SK-N-SH (cell line): ENCODE results near the gene MYOZ2. TPM values are rescaled to one million over a fixed set of nuclear protein-coding genes. Genes with fewer than 3 reads are reported as not detected.

Experiments used
- CTCF ChIA-PET: fragments of 300-600, 350-600 bp; formaldehyde crosslinking; extraction: SDS; loops from one replicate; lab custom pipeline; 2021; lab: Yijun Ruan, JAX
- POLR2A ChIA-PET: fragments of 350-600 bp; sonication (Branson Sonifier 250); formaldehyde crosslinking; extraction: SDS; loops from one replicate; lab custom pipeline; 2020; ENCODE audit warnings: antibody characterized with exemption, inconsistent platforms; lab: Yijun Ruan, JAX
- DNase-seq: peaks from one replicate; pipeline ENCODE4 v3.0.0; 2012
- H2AFZ ChIP-seq: fragments of 200-600 bp; sonication (generic); 2 replicates; pipeline ENCODE4 v1.8.1; 2016; ENCODE audit warnings: antibody characterized with exemption, mild to moderate bottlenecking, low read depth
- H3F3A ChIP-seq: fragments of 200-600 bp; sonication (generic); replicated peaks from 2 replicates; pipeline ENCODE3; 2016; ENCODE audit warnings: antibody characterized with exemption, mild to moderate bottlenecking; ENCODE audit not compliant: insufficient read depth
- H3K27ac ChIP-seq, 2 experiments: fragments of 200-500 bp in 1 of 2; fragments of 200-600 bp in 1 of 2; sonication (Bioruptor generic) in 1 of 2; sonication (generic), shearing (Covaris generic) in 1 of 2; 2 replicates each; pipeline versions ENCODE4 v1.5.1 to v1.6.1; 2014 to 2016; ENCODE audit warnings: low read depth in 2 of 2, inconsistent platforms in 1 of 2, low read length in 1 of 2, mild to moderate bottlenecking in 1 of 2, mixed read lengths in 1 of 2
- H3K27me3 ChIP-seq: fragments of 200-600 bp; sonication (generic), shearing (Covaris generic); 2 replicates; pipeline ENCODE4 v1.6.1; 2016; ENCODE audit warnings: mixed run types; ENCODE audit not compliant: insufficient read depth
- H3K36me3 ChIP-seq, 2 experiments: fragments of 200-500 bp in 1 of 2; fragments of 200-600 bp in 1 of 2; sonication (Bioruptor generic) in 1 of 2; sonication (generic) in 1 of 2; replicated peaks in 1 of 2; 2 replicates each; pipeline versions ENCODE3 to v1.5.1; 2014 to 2016; ENCODE audit warnings: low read length in 1 of 2, mild to moderate bottlenecking in 1 of 2; ENCODE audit not compliant: insufficient read depth in 2 of 2, control insufficient read depth in 1 of 2
- H3K4me1 ChIP-seq, 2 experiments: fragments of 200-500 bp in 1 of 2; fragments of 200-600 bp in 1 of 2; sonication (Bioruptor generic) in 1 of 2; sonication (generic), shearing (Covaris generic) in 1 of 2; 2 replicates each; pipeline versions ENCODE4 v1.5.1 to v1.6.1; 2014 to 2016; ENCODE audit warnings: low read depth in 1 of 2, low read length in 1 of 2, mixed run types in 1 of 2; ENCODE audit not compliant: insufficient read depth in 2 of 2, control insufficient read depth in 1 of 2
- H3K4me2 ChIP-seq: fragments of 200-600 bp; sonication (generic), shearing (Covaris generic); 2 replicates; pipeline ENCODE4 v1.6.1; 2017; ENCODE audit warnings: mixed run types
- H3K4me3 ChIP-seq, 2 experiments: fragments of 200-500 bp in 1 of 2; fragments of 200-600 bp in 1 of 2; sonication (Bioruptor generic) in 1 of 2; sonication (generic), shearing (Covaris generic) in 1 of 2; 2 replicates each; pipeline versions ENCODE4 v1.5.1 to v1.8.1; 2014 to 2016; ENCODE audit warnings: low read depth in 2 of 2, inconsistent platforms in 1 of 2, low read length in 1 of 2, mild to moderate bottlenecking in 1 of 2, mixed read lengths in 1 of 2, moderate library complexity in 1 of 2
- H3K79me2 ChIP-seq: fragments of 200-600 bp; sonication (generic); 2 replicates; pipeline ENCODE4 v1.8.1; 2017; ENCODE audit warnings: mild to moderate bottlenecking; ENCODE audit not compliant: insufficient read depth
- H3K9ac ChIP-seq: fragments of 200-600 bp; sonication (generic); 2 replicates; pipeline ENCODE4 v1.6.1; 2017; ENCODE audit warnings: mixed run types
- H3K9me2 ChIP-seq: fragments of 200-600 bp; sonication (generic); 2 replicates; pipeline ENCODE4 v1.6.1; 2017; ENCODE audit warnings: mixed run types
- H3K9me3 ChIP-seq: fragments of 200-600 bp; sonication (generic); 2 replicates; pipeline ENCODE4 v1.6.1; 2017; ENCODE audit warnings: mixed run types, mild to moderate bottlenecking, moderate library complexity
- H4K20me1 ChIP-seq: fragments of 200-600 bp; sonication (generic); 2 replicates; pipeline ENCODE4 v1.6.1; 2017; ENCODE audit warnings: mild to moderate bottlenecking, mixed run types; ENCODE audit not compliant: insufficient read depth
- CTCF ChIP-seq: fragments of 200-600 bp; sonication (generic); IDR thresholded peaks from 2 replicates; pipeline ENCODE4 v1.6.1; 2017; ENCODE audit warnings: antibody characterized with exemption, mild to moderate bottlenecking, moderate library complexity
- ELF1 ChIP-seq: IDR thresholded peaks from 2 replicates; pipeline ENCODE4 v1.4.0; 2012
- EZH2phosphoT487 ChIP-seq: fragments of 200-600 bp; sonication (generic); IDR thresholded peaks from 2 replicates; pipeline ENCODE4 v1.6.1; 2017; ENCODE audit warnings: low read depth, mixed run types, mild to moderate bottlenecking, antibody characterized with exemption, moderate library complexity, borderline replicate concordance
- FOSL2 ChIP-seq: IDR thresholded peaks from 2 replicates; pipeline ENCODE4 v1.4.0; 2012; ENCODE audit warnings: low read depth, mild to moderate bottlenecking, moderate library complexity, borderline replicate concordance
- FOXJ3 ChIP-seq: sonication (generic); formaldehyde crosslinking; IDR thresholded peaks from 2 replicates; pipeline ENCODE4 v1.5.1; 2020; ENCODE audit warnings: mild to moderate bottlenecking, missing genetic modification reagents
- FOXM1 ChIP-seq: IDR thresholded peaks from 2 replicates; pipeline ENCODE4 v1.4.0; 2012; ENCODE audit warnings: low read depth, mild to moderate bottlenecking
- GABPA ChIP-seq: IDR thresholded peaks from 2 replicates; pipeline ENCODE4 v1.4.0; 2012; ENCODE audit warnings: low read depth, mild to moderate bottlenecking
- GATA2 ChIP-seq: sonication (generic); formaldehyde crosslinking; IDR thresholded peaks from 2 replicates; pipeline ENCODE4 v1.5.0; 2020; ENCODE audit warnings: mild to moderate bottlenecking, missing genetic modification reagents
- IRF3 ChIP-seq: fragments of 150-350 bp; IDR thresholded peaks from 2 replicates; pipeline ENCODE4 v1.6.1; 2016; ENCODE audit warnings: mild to moderate bottlenecking, low read depth, low read length
- JUND ChIP-seq: IDR thresholded peaks from 2 replicates; pipeline ENCODE4 v1.4.0; 2012
- MEF2A ChIP-seq: IDR thresholded peaks from 2 replicates; pipeline ENCODE4 v1.4.0; 2012; ENCODE audit warnings: low read depth, borderline replicate concordance
- MXI1 ChIP-seq: IDR thresholded peaks from 2 replicates; pipeline ENCODE4 v1.6.1; 2012; ENCODE audit warnings: mild to moderate bottlenecking, low read depth, low read length, improper control_type of control experiment
- NFIC ChIP-seq: IDR thresholded peaks from 2 replicates; pipeline ENCODE4 v1.4.0; 2012; ENCODE audit warnings: borderline replicate concordance
- NRF1 ChIP-seq: IDR thresholded peaks from 2 replicates; pipeline ENCODE4 v1.6.1; 2012; ENCODE audit warnings: low read depth, mild to moderate bottlenecking, low read length
- PBX3 ChIP-seq: IDR thresholded peaks from 2 replicates; pipeline ENCODE4; 2012
- POLR2AphosphoS5 ChIP-seq: IDR thresholded peaks from 2 replicates; pipeline ENCODE4 v1.6.1; 2012; ENCODE audit warnings: low read depth, low read length
- RXRA ChIP-seq: IDR thresholded peaks from 2 replicates; pipeline ENCODE4 v1.4.0; 2012; ENCODE audit warnings: low read depth, mild to moderate bottlenecking, borderline replicate concordance
- SMC3 ChIP-seq: IDR thresholded peaks from 2 replicates; pipeline ENCODE4 v1.6.1; 2012; ENCODE audit warnings: low read depth, low read length, improper control_type of control experiment
- TCF12 ChIP-seq: IDR thresholded peaks from 2 replicates; pipeline ENCODE4 v1.4.0; 2012
- TEAD4 ChIP-seq: IDR thresholded peaks from 2 replicates; pipeline ENCODE4 v1.4.0; 2012; ENCODE audit warnings: mild to moderate bottlenecking, borderline replicate concordance; ENCODE audit not compliant: insufficient read depth
- USF1 ChIP-seq: IDR thresholded peaks from 2 replicates; pipeline ENCODE4 v1.4.0; 2012; ENCODE audit warnings: low read depth, borderline replicate concordance
- USF2 ChIP-seq: fragments of 150-350 bp; IDR thresholded peaks from 2 replicates; pipeline ENCODE4 v1.6.1; 2017; ENCODE audit warnings: antibody characterized with exemption, low read length, low read depth, borderline replicate concordance
- WGBS: methylation state at CpG from one replicate; pipeline ENCODE4 v1.1.6; 2017; ENCODE audit warnings: low lambda C conversion rate; 5-methylcytosine and 5-hydroxymethylcytosine counted together
- polyA plus RNA-seq, 3 experiments: library from polyadenylated mRNA; depleted of rRNA; stranded (reverse); fragments of >200 nt; gene quantifications; 2 replicates each; pipeline ENCODE4 v1.2.3, GENCODE V29; 2012

MYOZ2 gene
- polyA plus RNA-seq, 1 of the 3 experiments (the other 2 are of a cell fraction) = 0.26 TPM

- peak; percentile 92 for TF ChIP-seq MEF2A
- TF ChIP-seq EZH2phosphoT487 = no peak
- no peak for TF ChIP-seq GATA2 (CRISPR knock-in tag)
- TF ChIP-seq MXI1 = no peak
- no peak for TF ChIP-seq USF2
- peak; percentile 72; the same call in 1 of the 2 replicates for TF ChIP-seq FOSL2
- no peak for TF ChIP-seq FOXJ3 (CRISPR knock-in tag)
- TF ChIP-seq TEAD4 = 0 out of 2 replicates have a peak, but pooled peaks have one; percentile 66
- peak; percentile 90 for TF ChIP-seq TCF12
- peak; percentile 20; the same call in 1 of the 2 replicates for TF ChIP-seq ELF1
- no peak for TF ChIP-seq NRF1
- TF ChIP-seq JUND = peak; percentile 86
- peak; percentile 88 for TF ChIP-seq PBX3
- peak; percentile 65; the same call in 1 of the 2 replicates for TF ChIP-seq POLR2AphosphoS5
Measured at GRCh38 chr4:119099227-119099810, 36.3 kb upstream of the MYOZ2 start (continued).

- Histone ChIP-seq H3K4me1 (peaks cover 4 to 34% of the 10 kb centered on the region in 2 experiments; a peak in 2 of 4 replicates), H3K36me3 (no peaks in the 10 kb centered on the region), H3K79me2 (no peaks in the 10 kb centered on the region), H3K9me3 (no peaks in the 10 kb centered on the region), H4K20me1 (no peaks in the 10 kb centered on the region), H3K9ac (no peak overlapping the region), H2AFZ (no peak overlapping the region), H3K27me3 (no peaks in the 10 kb centered on the region), H3K4me3 (no peak overlapping the region), H3K27ac (no peak overlapping the region), H3K4me2 (no peak overlapping the region), H3K9me2 (no peaks in the 10 kb centered on the region), H3F3A (peaks cover 23% of the 10 kb centered on the region)
- 24% methylated on average over 1 of the region's 1 CpG for WGBS
- CTCF ChIA-PET = no interaction called here
- POLR2A ChIA-PET = no interaction called here
- TF ChIP-seq POLR2AphosphoS5 = no peak
- TF ChIP-seq GABPA = no peak
- no peak for TF ChIP-seq MXI1
- TF ChIP-seq JUND = no peak
- TF ChIP-seq TCF12 = no peak
- TF ChIP-seq IRF3 = no peak
- no peak for TF ChIP-seq FOXM1
- TF ChIP-seq FOSL2 = no peak
- TF ChIP-seq RXRA = no peak
- TF ChIP-seq SMC3 = no peak
- TF ChIP-seq ELF1 = no peak
- TF ChIP-seq PBX3 = no peak
- no peak for TF ChIP-seq NFIC
- no peak for TF ChIP-seq CTCF
- no peak for TF ChIP-seq EZH2phosphoT487
- TF ChIP-seq NRF1 = no peak
- TF ChIP-seq USF1 = no peak
- no peak for TF ChIP-seq TEAD4
- DNase-seq = no peak
Measured at GRCh38 chr4:119100655-119101054, 35.0 kb upstream of the MYOZ2 start.
